ENCODE data around the gene TMEM125. TPM values are rescaled to one million over a fixed set of nuclear protein-coding genes. Genes with fewer than 3 reads are reported as not detected.

TMEM125 gene
- polyA plus RNA-seq, 1 experiment: 0.17 TPM

- CTCF ChIA-PET: no interaction called here
- Histone ChIP-seq H3K4me3 (ENCODE audit: low read depth, low read length) (no peak overlapping the region), H3K36me3 (ENCODE audit: control insufficient read depth, insufficient read depth, low read length) (no peaks in the 10 kb centered on the region), H3K27me3 (ENCODE audit: control insufficient read depth, insufficient read depth, low read length) (no peaks in the 10 kb centered on the region; the same call in 1 of the 2 replicates)
- no peak for TF ChIP-seq CTCF (IDR thresholded peaks at IDR 0.05; ENCODE audit: insufficient read depth, low read depth, low read length)
- DNase-seq (ENCODE audit: low read depth): no peak
- POLR2A ChIA-PET: interaction anchor here (0.6 kb wide), 1 partner anchor 24 kb away, joined by 3 read pairs; no protein-coding TSS in a partner anchor
Measured at GRCh38 chr1:43279161-43279560, 9.4 kb downstream of the TMEM125 start.

GRCh38 chr1:43279666-43280065 is 9.9 kb downstream of the TMEM125 start:
- no peak for TF ChIP-seq CTCF (IDR thresholded peaks at IDR 0.05; ENCODE audit: insufficient read depth, low read depth, low read length)
- Histone ChIP-seq H3K4me3 (ENCODE audit: low read depth, low read length) (no peak overlapping the region), H3K36me3 (ENCODE audit: control insufficient read depth, insufficient read depth, low read length) (no peaks in the 10 kb centered on the region), H3K27me3 (ENCODE audit: control insufficient read depth, insufficient read depth, low read length) (peaks cover 1% of the 10 kb centered on the region; the same call in 1 of the 2 replicates)
- DNase-seq (ENCODE audit: low read depth): no peak
- ChIA-PET CTCF (no interaction called here), POLR2A (no interaction called here)

- ChIA-PET CTCF (no interaction called here), POLR2A (no interaction called here)
- H3K27me3 ChIP-seq (ENCODE audit: control insufficient read depth, insufficient read depth, low read length): peaks cover 4% of the 10 kb centered on the region
- H3K36me3 ChIP-seq (ENCODE audit: control insufficient read depth, insufficient read depth, low read length): no peaks in the 10 kb centered on the region
- no peak overlapping the region for H3K4me3 ChIP-seq (ENCODE audit: low read depth, low read length)
- no peak for TF ChIP-seq CTCF (IDR thresholded peaks at IDR 0.05; ENCODE audit: insufficient read depth, low read depth, low read length)
- DNase-seq (ENCODE audit: low read depth): no peak
Measured at GRCh38 chr1:43280692-43281091, 10.9 kb downstream of the TMEM125 start.

- TF ChIP-seq CTCF (IDR thresholded peaks at IDR 0.05; ENCODE audit: insufficient read depth, low read depth, low read length): no peak
- no peaks in the 10 kb centered on the region for H3K36me3 ChIP-seq (ENCODE audit: control insufficient read depth, insufficient read depth, low read length)
- peaks cover 4% of the 10 kb centered on the region for H3K27me3 ChIP-seq (ENCODE audit: control insufficient read depth, insufficient read depth, low read length)
- CTCF ChIA-PET: interaction anchor here (1.0 kb wide), 1 partner anchor 13 kb away, joined by 3 read pairs; the partner anchor contains the start of gene TMEM125
- H3K4me3 ChIP-seq (ENCODE audit: low read depth, low read length): no peak overlapping the region
- POLR2A ChIA-PET: no interaction called here
- no peak for DNase-seq (ENCODE audit: low read depth)
Measured at GRCh38 chr1:43282220-43283195, 12.7 kb downstream of the TMEM125 start.

GRCh38 chr1:43284065-43284464 is 14.3 kb downstream of the TMEM125 start:
- ChIA-PET POLR2A (no interaction called here), CTCF (interaction anchor here (1.0 kb wide), 1 partner anchor 45 kb away, joined by 3 read pairs; no protein-coding TSS in a partner anchor)

More at GRCh38 chr1:43284065-43284464, 14.3 kb downstream of the TMEM125 start:
- TF ChIP-seq CTCF (IDR thresholded peaks at IDR 0.05; ENCODE audit: insufficient read depth, low read depth, low read length): no peak
- H3K36me3 ChIP-seq (ENCODE audit: control insufficient read depth, insufficient read depth, low read length): no peaks in the 10 kb centered on the region
- H3K4me3 ChIP-seq (ENCODE audit: low read depth, low read length): no peak overlapping the region
- DNase-seq (ENCODE audit: low read depth): no peak
- peaks cover 4% of the 10 kb centered on the region for H3K27me3 ChIP-seq (ENCODE audit: control insufficient read depth, insufficient read depth, low read length)

All from BJ (cell line).